IPS-20b (cell line): ENCODE measurements around the gene SHROOM3.
"Not testable (repeated sequence)": the region's sequence is repeated elsewhere in the genome, so short reads cannot be mapped to it uniquely, and the experiment has no call there.

Experiments used
- H3K27ac ChIP-seq: one replicate; pipeline ENCODE4 v1.5.1; 2013; ENCODE audit warnings: low read length
- H3K27me3 ChIP-seq: 2 replicates; pipeline ENCODE4 v1.6.1; 2013; ENCODE audit warnings: mild to moderate bottlenecking, low read length, inconsistent platforms; ENCODE audit not compliant: insufficient read depth
- H3K36me3 ChIP-seq: 2 replicates; pipeline ENCODE4 v1.6.1; 2013; ENCODE audit warnings: low read depth, mild to moderate bottlenecking, inconsistent platforms, low read length, moderate library complexity; ENCODE audit not compliant: insufficient read depth
- H3K4me1 ChIP-seq: 2 replicates; pipeline ENCODE4 v1.6.1; 2013; ENCODE audit warnings: mild to moderate bottlenecking, control low read depth, inconsistent platforms, low read length, moderate library complexity; ENCODE audit not compliant: insufficient read depth
- H3K4me3 ChIP-seq: 2 replicates; pipeline ENCODE4 v1.5.1; 2013; ENCODE audit warnings: mild to moderate bottlenecking, low read length, inconsistent platforms
- H3K9ac ChIP-seq: 2 replicates; pipeline ENCODE4 v1.6.1; 2013; ENCODE audit warnings: low read depth, mild to moderate bottlenecking, inconsistent platforms, low read length, moderate library complexity
- H3K9me3 ChIP-seq: 2 replicates; pipeline ENCODE4 v1.6.1; 2013; ENCODE audit warnings: mild to moderate bottlenecking, low read depth, low read length, inconsistent platforms; ENCODE audit not compliant: insufficient read depth

The SHROOM3 gene

DNA sequence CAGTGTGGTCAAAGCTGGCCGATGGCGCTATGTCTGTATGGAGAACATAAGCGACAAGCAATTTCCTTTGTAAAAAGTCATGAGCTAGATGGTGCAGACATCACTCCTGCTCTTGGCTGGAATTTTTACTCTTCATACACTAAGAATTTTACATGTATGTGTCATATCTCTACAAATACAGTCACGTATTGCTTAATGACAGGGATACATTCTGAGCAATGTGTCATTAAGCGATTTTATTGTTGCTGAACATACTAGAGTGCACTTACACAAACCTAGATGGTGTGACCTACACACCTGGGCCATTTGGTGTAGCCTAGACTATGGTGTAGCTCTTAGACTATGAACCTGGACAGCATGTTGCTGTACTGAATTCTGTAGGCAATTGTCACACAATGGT, 277.5 kb downstream of the SHROOM3 start:
- H3K4me1 ChIP-seq = peaks cover 15% of the 10 kb centered on the region; the same call in 1 of the 2 replicates
- H3K9me3 ChIP-seq = no peaks in the 10 kb centered on the region
- no peak overlapping the region for H3K4me3 ChIP-seq
- peaks cover 31% of the 10 kb centered on the region for H3K36me3 ChIP-seq
- no peak overlapping the region for H3K9ac ChIP-seq
- H3K27ac ChIP-seq = no peak overlapping the region
- H3K27me3 ChIP-seq = no peaks in the 10 kb centered on the region

DNA sequence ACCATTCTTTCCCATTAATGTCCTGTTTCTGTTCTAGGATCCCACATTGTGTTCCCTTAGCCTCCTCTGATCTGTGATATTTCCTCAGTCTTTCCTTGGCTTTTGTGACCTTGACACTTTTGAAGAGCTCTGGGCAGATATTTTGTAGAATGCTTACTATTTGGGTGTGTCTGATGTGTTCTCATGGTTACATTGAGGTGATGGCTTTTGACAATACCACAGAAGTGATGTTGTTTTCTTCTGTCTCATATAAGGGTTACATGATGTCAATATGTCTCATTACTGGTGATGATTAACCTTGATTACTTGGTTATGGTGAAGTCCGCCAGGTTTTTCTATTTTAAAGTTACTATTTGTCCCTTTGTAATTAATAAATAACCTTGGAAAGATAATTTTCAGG, 279.2 kb downstream of the SHROOM3 start:
- H3K36me3 ChIP-seq = peaks cover 31% of the 10 kb centered on the region

DNA sequence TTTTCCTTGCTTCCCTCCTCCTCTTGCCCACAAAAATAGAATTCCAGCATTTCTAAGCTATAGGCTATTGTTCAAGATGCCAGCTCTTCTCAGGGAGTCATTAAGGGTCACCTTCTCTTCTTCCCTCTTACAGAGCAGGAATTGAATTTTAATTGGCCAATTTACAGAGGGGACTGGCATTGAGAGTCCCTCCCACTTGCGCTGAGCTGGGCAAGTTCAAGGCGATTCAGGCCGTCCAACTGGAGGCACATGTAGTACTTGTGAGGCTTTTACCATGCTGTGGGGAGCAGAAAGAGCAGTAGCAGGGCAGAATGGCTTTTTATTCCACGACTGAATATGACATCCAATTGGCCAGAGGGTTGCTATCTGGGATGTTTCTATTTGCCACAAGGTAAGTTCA, 281.0 kb downstream of the SHROOM3 start:
- Histone ChIP-seq H3K9ac (no peak overlapping the region), H3K4me3 (no peak overlapping the region), H3K36me3 (peaks cover 17% of the 10 kb centered on the region), H3K27me3 (no peaks in the 10 kb centered on the region), H3K27ac (no peak overlapping the region), H3K9me3 (no peaks in the 10 kb centered on the region), H3K4me1 (peaks cover 28% of the 10 kb centered on the region; the same call in 1 of the 2 replicates)

More for the DNA sequence above, 279.2 kb downstream of the SHROOM3 start:
- Histone ChIP-seq H3K27me3 (no peaks in the 10 kb centered on the region), H3K27ac (no peak overlapping the region), H3K9me3 (no peaks in the 10 kb centered on the region), H3K9ac (no peak overlapping the region), H3K4me3 (no peak overlapping the region), H3K4me1 (peaks cover 25% of the 10 kb centered on the region; the same call in 1 of the 2 replicates)

DNA sequence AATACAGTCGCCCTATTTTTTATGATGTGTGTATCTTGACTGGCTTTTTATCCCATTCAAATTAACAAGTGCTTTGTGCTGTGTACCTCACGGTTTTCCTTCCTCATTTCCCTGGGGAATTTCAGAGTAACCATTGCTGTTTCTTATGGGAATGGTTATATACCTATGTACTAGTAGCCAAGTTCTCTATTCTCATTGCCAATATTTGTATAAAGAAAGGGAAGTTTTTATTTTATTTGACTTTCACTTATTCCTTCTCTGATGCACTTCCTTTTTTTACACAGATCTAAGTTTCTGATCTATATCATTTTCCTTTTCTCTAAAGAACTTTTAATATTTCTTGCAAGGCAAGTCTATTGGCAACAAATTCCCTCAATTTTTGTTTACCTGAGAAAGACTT, 281.6 kb downstream of the SHROOM3 start:
- H3K9me3 ChIP-seq = no peaks in the 10 kb centered on the region
- H3K27me3 ChIP-seq = no peaks in the 10 kb centered on the region
- no peak overlapping the region for H3K4me3 ChIP-seq
- peaks cover 28% of the 10 kb centered on the region; the same call in 1 of the 2 replicates for H3K4me1 ChIP-seq
- H3K27ac ChIP-seq = no peak overlapping the region
- no peak overlapping the region for H3K9ac ChIP-seq
- peaks cover 13% of the 10 kb centered on the region for H3K36me3 ChIP-seq

DNA sequence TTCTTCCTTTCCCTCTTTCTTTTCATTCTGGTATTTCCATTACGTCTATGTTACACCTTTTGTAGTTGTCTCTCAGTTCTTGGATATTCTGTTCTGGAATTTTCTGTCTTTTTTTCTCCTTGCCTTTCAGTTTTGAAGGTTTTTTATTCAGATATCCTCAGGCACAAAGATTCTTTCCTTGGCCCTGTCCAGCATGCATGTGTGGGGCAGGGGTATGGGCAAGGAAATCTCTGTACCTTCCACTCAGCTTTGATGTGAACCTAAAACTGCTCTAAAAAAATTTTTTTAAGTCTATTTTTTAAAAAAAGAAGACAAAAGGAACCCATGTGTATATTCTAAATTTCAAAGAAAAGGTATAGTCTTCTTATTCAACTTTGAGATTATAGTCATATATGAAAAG, 282.4 kb downstream of the SHROOM3 start:
- peaks cover 28% of the 10 kb centered on the region; the same call in 1 of the 2 replicates for H3K4me1 ChIP-seq
- H3K27ac ChIP-seq = no peak overlapping the region
- no peaks in the 10 kb centered on the region for H3K9me3 ChIP-seq
- no peaks in the 10 kb centered on the region for H3K27me3 ChIP-seq
- H3K4me3 ChIP-seq = no peak overlapping the region
- no peak overlapping the region for H3K9ac ChIP-seq
- H3K36me3 ChIP-seq = peaks cover 5% of the 10 kb centered on the region

DNA sequence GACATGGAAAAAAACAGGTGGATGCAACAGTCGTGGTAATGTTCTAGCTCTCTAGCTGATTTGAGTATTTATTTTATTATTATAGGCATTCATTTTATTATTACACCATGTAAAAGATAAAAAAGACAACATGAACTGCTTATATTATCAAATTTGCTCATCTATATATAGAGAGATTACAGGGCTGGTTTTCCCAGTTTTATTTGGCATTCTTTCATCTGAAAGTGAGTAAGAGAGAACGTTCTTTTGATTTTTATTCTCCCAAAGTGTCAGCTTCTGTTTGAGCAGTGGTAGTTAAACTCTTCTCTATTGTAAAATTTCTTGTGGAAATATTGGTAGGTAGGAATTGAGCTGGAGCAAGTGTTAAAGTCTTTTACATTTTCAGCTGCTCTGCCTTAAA, 283.0 kb downstream of the SHROOM3 start:
- H3K36me3 ChIP-seq = no peaks in the 10 kb centered on the region
- no peak overlapping the region for H3K4me3 ChIP-seq
- H3K9ac ChIP-seq = peak overlapping the region; percentile 3; the same call in 1 of the 2 replicates
- H3K27ac ChIP-seq = no peak overlapping the region
- H3K27me3 ChIP-seq = no peaks in the 10 kb centered on the region
- H3K9me3 ChIP-seq = no peaks in the 10 kb centered on the region
- H3K4me1 ChIP-seq = peaks cover 28% of the 10 kb centered on the region; the same call in 1 of the 2 replicates

DNA sequence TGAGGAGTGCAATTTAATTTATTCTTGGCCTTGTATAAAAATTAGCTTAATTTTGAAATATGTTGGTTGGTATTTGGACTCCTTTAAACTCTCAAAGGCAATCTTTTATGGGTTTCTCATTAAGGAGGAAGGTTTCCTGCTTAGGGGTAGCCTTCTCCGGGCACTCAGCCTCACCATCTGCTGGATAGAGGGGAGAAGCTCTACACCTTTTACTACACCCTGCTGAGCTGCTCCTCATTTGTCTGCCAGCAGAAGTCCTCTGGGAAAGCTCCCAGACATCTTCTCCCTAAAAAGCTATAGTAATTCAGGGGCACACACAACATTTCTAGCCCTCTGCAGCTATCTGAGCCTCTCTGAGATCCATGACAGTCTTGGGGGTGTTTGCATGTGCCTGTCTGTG, 283.8 kb downstream of the SHROOM3 start:
- Histone ChIP-seq H3K36me3 (no peaks in the 10 kb centered on the region), H3K9ac (no peak overlapping the region), H3K27ac (no peak overlapping the region), H3K9me3 (no peaks in the 10 kb centered on the region), H3K4me1 (peaks cover 33% of the 10 kb centered on the region; the same call in 1 of the 2 replicates), H3K27me3 (no peaks in the 10 kb centered on the region), H3K4me3 (no peak overlapping the region)

DNA sequence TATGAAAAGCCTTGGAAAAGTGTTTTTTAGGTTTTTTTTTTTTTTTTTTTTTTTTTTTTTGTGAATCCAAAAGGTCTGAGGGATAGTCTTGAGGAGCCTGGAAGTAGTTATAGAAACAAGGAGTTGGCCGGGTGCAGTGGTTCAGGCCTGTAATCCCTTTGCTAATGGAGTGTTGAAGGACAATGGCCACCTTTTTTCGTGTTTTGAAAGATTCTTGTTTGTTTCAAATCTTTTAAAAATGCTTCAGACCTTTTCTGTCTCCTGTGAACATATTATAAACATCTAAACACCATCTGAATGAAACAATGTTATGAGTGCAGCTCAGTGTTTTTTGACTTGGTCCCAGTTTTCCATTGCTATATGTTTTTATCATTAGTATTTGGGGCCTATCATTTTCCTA, 285.1 kb downstream of the SHROOM3 start:
- no peak overlapping the region for H3K4me3 ChIP-seq
- no peak overlapping the region for H3K9ac ChIP-seq
- no peak overlapping the region for H3K27ac ChIP-seq
- peaks cover 45% of the 10 kb centered on the region for H3K4me1 ChIP-seq
- H3K27me3 ChIP-seq = no peaks in the 10 kb centered on the region
- H3K9me3 ChIP-seq = no peaks in the 10 kb centered on the region
- no peaks in the 10 kb centered on the region for H3K36me3 ChIP-seq

DNA sequence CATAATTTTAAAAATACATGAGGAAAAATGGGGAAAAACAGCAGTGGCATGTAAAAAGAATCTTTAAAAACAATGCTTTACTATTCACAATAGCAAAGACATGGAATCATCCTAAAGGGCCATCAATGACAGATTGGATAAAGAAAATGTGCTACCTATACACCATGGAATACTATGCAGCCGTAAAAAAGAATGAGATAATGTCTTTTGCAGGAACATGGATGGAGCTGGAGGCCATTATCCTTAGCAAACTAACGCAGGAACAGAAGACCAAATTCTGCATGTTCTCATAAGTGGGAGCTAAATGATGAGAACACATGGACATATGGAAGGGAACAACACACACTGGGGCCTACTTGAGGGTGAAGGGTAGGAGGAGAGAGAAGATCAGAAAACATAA, 287.1 kb downstream of the SHROOM3 start:
- peaks cover 36% of the 10 kb centered on the region for H3K4me1 ChIP-seq
- H3K9ac ChIP-seq, H3K9me3 ChIP-seq, H3K27me3 ChIP-seq, H3K27ac ChIP-seq, H3K36me3 ChIP-seq, H3K4me3 ChIP-seq: not testable (repeated sequence)

DNA sequence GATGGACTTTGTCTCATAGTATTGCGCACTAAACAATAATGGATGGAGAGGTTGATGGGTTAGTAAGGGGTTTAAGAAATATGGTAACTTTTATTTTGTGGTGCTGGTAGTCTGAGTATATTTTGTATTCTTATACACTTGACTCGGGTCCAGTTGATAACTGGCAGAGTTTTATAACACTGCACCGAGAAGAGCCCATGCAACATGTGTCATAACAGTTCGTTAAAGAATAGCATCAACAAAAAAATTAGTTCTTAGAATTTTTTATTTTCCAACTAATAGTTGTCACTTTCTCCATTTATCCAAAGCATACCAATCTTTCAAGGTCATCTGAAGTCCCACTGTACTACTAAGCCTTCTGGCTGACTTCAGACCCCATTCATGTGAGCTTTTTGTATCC, 287.8 kb downstream of the SHROOM3 start:
- no peaks in the 10 kb centered on the region for H3K9me3 ChIP-seq
- no peaks in the 10 kb centered on the region for H3K27me3 ChIP-seq
- peaks cover 36% of the 10 kb centered on the region for H3K4me1 ChIP-seq
- H3K9ac ChIP-seq = no peak overlapping the region
- H3K27ac ChIP-seq = no peak overlapping the region
- no peak overlapping the region for H3K4me3 ChIP-seq
- no peaks in the 10 kb centered on the region for H3K36me3 ChIP-seq

DNA sequence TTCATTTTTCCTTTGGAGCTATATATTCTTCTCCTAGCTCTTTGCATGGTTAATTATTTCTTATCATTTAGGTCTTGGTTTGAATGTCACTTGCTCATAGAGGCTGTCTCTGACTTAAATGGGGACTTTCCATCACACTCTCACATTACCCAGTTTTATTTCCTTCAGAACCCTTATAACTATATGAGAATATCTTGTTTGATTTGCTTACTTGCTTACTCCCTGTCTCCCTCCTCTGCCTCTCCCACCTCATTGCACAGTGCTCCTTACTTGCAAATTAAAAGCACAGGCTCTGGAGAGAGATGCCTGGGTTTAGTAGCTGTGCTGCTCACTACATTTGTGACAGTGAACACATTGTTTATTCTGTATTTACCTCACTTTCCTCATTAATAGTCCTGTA, 288.3 kb downstream of the SHROOM3 start:
- Histone ChIP-seq H3K4me1 (peaks cover 34% of the 10 kb centered on the region), H3K36me3 (no peaks in the 10 kb centered on the region), H3K9ac (peak overlapping the region; percentile 6; the same call in 1 of the 2 replicates), H3K9me3 (no peaks in the 10 kb centered on the region), H3K27me3 (no peaks in the 10 kb centered on the region), H3K4me3 (no peak overlapping the region), H3K27ac (no peak overlapping the region)

DNA sequence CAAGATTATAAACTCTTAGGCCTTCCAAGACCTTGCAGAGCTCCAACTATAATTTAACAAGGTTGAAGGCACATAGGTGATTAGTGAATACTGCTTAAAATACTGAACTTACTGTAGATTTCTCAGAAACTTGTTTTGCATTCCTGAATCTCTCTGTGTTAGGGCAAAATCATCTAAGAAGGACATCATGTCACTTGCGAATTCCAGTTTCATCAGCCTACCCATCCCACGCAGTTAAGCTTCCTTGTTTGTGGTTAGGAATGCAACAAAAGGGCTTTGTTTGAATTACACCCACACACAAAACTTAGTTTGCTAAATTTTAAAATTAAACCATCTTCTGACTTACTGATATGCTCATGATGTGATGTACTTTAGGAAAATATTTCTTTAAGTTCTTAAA, 288.9 kb downstream of the SHROOM3 start:
- Histone ChIP-seq H3K9me3 (no peaks in the 10 kb centered on the region), H3K4me3 (no peak overlapping the region), H3K27ac (no peak overlapping the region), H3K27me3 (no peaks in the 10 kb centered on the region), H3K4me1 (peaks cover 34% of the 10 kb centered on the region), H3K9ac (peak overlapping the region; percentile 37; the same call in 1 of the 2 replicates), H3K36me3 (no peaks in the 10 kb centered on the region)
